GM06990 (cell line): Measurements from ENCODE around the gene GP2.

Experiments
- DNase-seq: peaks from one replicate; pipeline ENCODE4 v3.0.0-alpha.2; 2011; ENCODE audit not compliant: insufficient read length; ENCODE audit errors: extremely low read depth
- H3K27me3 ChIP-seq: replicated peaks from 2 replicates; pipeline ENCODE4 v1.6.0; 2011; ENCODE audit warnings: low read length; ENCODE audit not compliant: control insufficient read depth, insufficient read depth
- H3K36me3 ChIP-seq: 2 replicates; pipeline ENCODE4 v1.5.1; 2011; ENCODE audit warnings: low read length; ENCODE audit not compliant: control insufficient read depth, insufficient read depth
- H3K4me3 ChIP-seq: replicated peaks from 2 replicates; pipeline ENCODE4 v1.5.1; 2011; ENCODE audit warnings: low read depth, mild to moderate bottlenecking, control low read depth, low read length
- CTCF ChIP-seq: IDR thresholded peaks from 2 replicates; pipeline ENCODE4 v1.5.1; 2011; ENCODE audit warnings: low read length, control low read depth, mild to moderate bottlenecking, inconsistent platforms; ENCODE audit not compliant: insufficient read depth, poor library complexity, severe bottlenecking

Gene GP2

GRCh38 chr16:20310421-20311395 is 16.6 kb downstream of the GP2 start:
- H3K27me3 ChIP-seq, result no peaks in the 10 kb centered on the region
- H3K36me3 ChIP-seq, result no peaks in the 10 kb centered on the region
- no peak for TF ChIP-seq CTCF
- H3K4me3 ChIP-seq, result no peak overlapping the region
- no peak for DNase-seq

- TF ChIP-seq CTCF, result no peak
- H3K27me3 ChIP-seq, result no peaks in the 10 kb centered on the region
- no peak for DNase-seq
- H3K4me3 ChIP-seq, result no peak overlapping the region
- H3K36me3 ChIP-seq, result no peaks in the 10 kb centered on the region
Measured at GRCh38 chr16:20309786-20310185, 17.5 kb downstream of the GP2 start.

- H3K4me3 ChIP-seq, result no peak overlapping the region
- H3K36me3 ChIP-seq, result no peaks in the 10 kb centered on the region
- no peaks in the 10 kb centered on the region for H3K27me3 ChIP-seq
- TF ChIP-seq CTCF, result no peak
- no peak for DNase-seq
Measured at GRCh38 chr16:20308801-20309590, 18.3 kb downstream of the GP2 start.

- H3K36me3 ChIP-seq, result no peaks in the 10 kb centered on the region
- no peak overlapping the region for H3K4me3 ChIP-seq
- DNase-seq, result no peak
- H3K27me3 ChIP-seq, result no peaks in the 10 kb centered on the region
- no peak for TF ChIP-seq CTCF
Measured at GRCh38 chr16:20308266-20308665, 19.0 kb downstream of the GP2 start.

- Histone ChIP-seq H3K4me3 (no peak overlapping the region), H3K36me3 (no peaks in the 10 kb centered on the region), H3K27me3 (no peaks in the 10 kb centered on the region)
- DNase-seq, result no peak
- TF ChIP-seq CTCF, result no peak
Measured at GRCh38 chr16:20307791-20308190, 19.5 kb downstream of the GP2 start.
